Endothelial cell of umbilical vein (primary cell): Measurements from ENCODE around the gene EPC1. TPM values are rescaled to one million over a fixed set of nuclear protein-coding genes. Genes with fewer than 3 reads are reported as not detected.
A peak's percentile ranks its signal among the peaks of the same experiment; 100 is the strongest.

ENCODE experiments used
- BruUV-seq: library from RNA; stranded (reverse); fragments of 400-500 nt; replicated peaks from 2 replicates; lab custom pipeline; 2021; lab: Mats Ljungman, UMichigan
- CTCF ChIA-PET: fragments of 300-600, 350-600 bp; sonication (Branson Sonifier 250); formaldehyde crosslinking; loops from one replicate; lab custom pipeline; 2021; ENCODE audit warnings: antibody characterized with exemption, inconsistent platforms; lab: Charles Lee
- POLR2A ChIA-PET: fragments of 300-600, 350-600 bp; sonication (Branson Sonifier 250); formaldehyde crosslinking; loops from one replicate; lab custom pipeline; 2021; ENCODE audit warnings: antibody characterized with exemption, inconsistent platforms; lab: Charles Lee
- DNase-seq: peaks from one replicate; pipeline ENCODE4 v3.0.0-alpha.2; 2011; ENCODE audit warnings: low read depth, low spot score
- FAIRE-seq: peaks from 2 replicates; lab custom pipeline; 2011; peaks lifted over from hg19 to GRCh38; lab: Jason Lieb, UNC
- H2AFZ ChIP-seq: 2 replicates; pipeline ENCODE4 v1.6.0; 2012; ENCODE audit warnings: low read depth, low read length, control low read depth, inconsistent platforms
- H3K27ac ChIP-seq: 2 replicates; pipeline ENCODE4 v1.5.1; 2011; ENCODE audit warnings: low read depth, mild to moderate bottlenecking, control low read depth, low read length, moderate library complexity; ENCODE audit not compliant: insufficient read depth
- H3K27me3 ChIP-seq, 2 experiments: 2 replicates each; pipeline versions ENCODE4 v1.6.0 to v1.6.1; 2011; ENCODE audit warnings: low read length in 2 of 2, mixed read lengths in 1 of 2; ENCODE audit not compliant: control insufficient read depth in 2 of 2, insufficient read depth in 2 of 2
- H3K36me3 ChIP-seq, 2 experiments: 2 replicates in 1 of 2; 3 replicates in 1 of 2; pipeline ENCODE4 v1.5.1; 2011; ENCODE audit warnings: low read length in 2 of 2, mild to moderate bottlenecking in 1 of 2, moderate library complexity in 1 of 2; ENCODE audit not compliant: control insufficient read depth in 2 of 2, insufficient read depth in 2 of 2; ENCODE audit errors: extremely low read depth in 1 of 2
- H3K4me1 ChIP-seq: 3 replicates; pipeline ENCODE4 v1.5.1; 2011; ENCODE audit warnings: mild to moderate bottlenecking, low read length; ENCODE audit not compliant: control insufficient read depth, insufficient read depth; ENCODE audit errors: extremely low read depth
- H3K4me2 ChIP-seq: 2 replicates; pipeline ENCODE4 v1.6.1; 2011; ENCODE audit warnings: low read length, control low read depth, mixed read lengths; ENCODE audit not compliant: insufficient read depth
- H3K4me3 ChIP-seq, 3 experiments: fragments of 200-600 bp in 1 of 3; sonication (generic), shearing (Covaris generic) in 1 of 3; replicated peaks in 1 of 3; 2 replicates each; pipeline ENCODE4 v1.5.1; 2011 to 2016; ENCODE audit warnings: control low read depth in 3 of 3, low read length in 3 of 3, mild to moderate bottlenecking in 2 of 3, inconsistent platforms in 1 of 3, low read depth in 1 of 3, moderate library complexity in 1 of 3; ENCODE audit not compliant: insufficient read depth in 1 of 3
- H3K79me2 ChIP-seq: 2 replicates; pipeline ENCODE4 v1.6.0; 2012; ENCODE audit warnings: low read length, inconsistent platforms; ENCODE audit not compliant: control insufficient read depth, insufficient read depth
- H3K9ac ChIP-seq: replicated peaks from 2 replicates; pipeline ENCODE3; 2011; ENCODE audit warnings: low read length, control low read depth; ENCODE audit not compliant: insufficient read depth; ENCODE audit errors: extremely low read depth
- H3K9me1 ChIP-seq: replicated peaks from 3 replicates; pipeline ENCODE4 v1.6.0; 2011; ENCODE audit warnings: mild to moderate bottlenecking, low read length; ENCODE audit not compliant: control insufficient read depth, insufficient read depth; ENCODE audit errors: extremely low read depth
- H3K9me3 ChIP-seq: replicated peaks from 2 replicates; pipeline ENCODE4 v1.5.1; 2012; ENCODE audit warnings: low read length, inconsistent platforms; ENCODE audit not compliant: control insufficient read depth, insufficient read depth
- H4K20me1 ChIP-seq: replicated peaks from 2 replicates; pipeline ENCODE3; 2011; ENCODE audit warnings: mild to moderate bottlenecking, low read length; ENCODE audit not compliant: control insufficient read depth, insufficient read depth; ENCODE audit errors: extremely low read depth
- EZH2 ChIP-seq: IDR thresholded peaks from 2 replicates; pipeline ENCODE4 v1.6.1; 2012; ENCODE audit warnings: borderline replicate concordance, low read depth, mild to moderate bottlenecking, moderate library complexity, low read length, inconsistent platforms; ENCODE audit not compliant: severe bottlenecking
- FOS ChIP-seq: IDR thresholded peaks from 2 replicates; pipeline ENCODE4 v1.6.1; 2011; ENCODE audit warnings: mild to moderate bottlenecking, low read length, moderate library complexity, borderline replicate concordance; ENCODE audit not compliant: insufficient read depth
- MAX ChIP-seq: IDR thresholded peaks from 2 replicates; pipeline ENCODE4 v1.6.1; 2011; ENCODE audit not compliant: insufficient read depth, insufficient read length
- MYC ChIP-seq: IDR thresholded peaks from one replicate; pipeline ENCODE4 v1.6.1; 2011; ENCODE audit warnings: mild to moderate bottlenecking, low read depth, low read length
- POLR2A ChIP-seq: IDR thresholded peaks from 2 replicates; pipeline ENCODE4 v1.6.1; 2012; ENCODE audit warnings: low read depth, mild to moderate bottlenecking, control low read depth, low read length
- dilution Hi-C: fragments of 300-500 bp; cut with MboI; formaldehyde crosslinking; loops from one replicate; pipeline ENCODE4 v1.15.0; 2019; ENCODE audit warnings: low sequenced_read_pairs; ENCODE audit not compliant: extremely low pct_ligation_motif_present
- intact Hi-C: fragments of 100-400 bp; cut with micrococcal nuclease; formaldehyde crosslinking; loops from one replicate; pipeline ENCODE4 v1.10.0; 2022
- polyA plus RNA-seq, 4 experiments: library from polyadenylated mRNA; depleted of rRNA in 3 of 4; stranded (reverse) in 3 of 4; unstranded in 1 of 4; fragments of >200 nt; gene quantifications; 2 replicates each; pipeline versions ENCODE4 v1.2.1 to v1.2.3, GENCODE V29; 2011 to 2012; ENCODE audit warnings: missing spikeins in 1 of 4
- total RNA-seq: library from RNA; stranded (reverse); gene quantifications from 2 replicates; pipeline ENCODE4 v1.2.3, GENCODE V29; 2021

EPC1 gene
- total and polyA plus RNA-seq, 2 donors (not counting 3 experiments of a cell fraction or from before 2014, with no cell fraction given): 27.9 to 39.0 TPM

DNA sequence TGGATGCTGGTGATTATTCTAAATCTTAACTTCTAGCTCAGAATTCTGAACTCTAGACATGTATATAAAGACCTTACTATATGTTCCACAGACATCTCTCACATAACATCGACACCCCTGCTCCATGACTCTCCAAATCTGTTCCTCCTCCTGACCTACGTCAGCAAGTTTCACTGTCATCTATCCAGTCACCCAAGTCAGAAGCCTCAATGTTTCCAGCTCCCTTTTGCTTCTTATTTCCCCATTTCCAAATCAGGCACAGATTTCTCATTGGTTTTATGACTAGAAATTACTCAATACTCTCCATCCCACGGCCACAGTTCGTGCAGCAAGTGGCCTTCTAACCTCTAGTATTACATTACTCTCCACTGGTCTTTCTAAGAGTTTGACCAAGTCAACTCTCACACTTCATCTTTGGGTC is 28.5 kb downstream of the EPC1 start:
- intact Hi-C loops: no loop called here

GRCh38 chr10:32317795-32318357 is 29.1 kb downstream of the EPC1 start:
- no peak overlapping the region for H3K27ac ChIP-seq

More for the DNA sequence above, 28.5 kb downstream of the EPC1 start:
- dilution Hi-C loops: no loop called here
- H3K79me2 ChIP-seq: peaks cover 98% of the 10 kb centered on the region
- ChIA-PET CTCF (no interaction called here), POLR2A (no interaction called here)
- no peak overlapping the region for H3K27ac ChIP-seq
- H3K4me2 ChIP-seq: no peak overlapping the region
- peaks cover under 1% of the 10 kb centered on the region for H3K4me1 ChIP-seq
- H3K9ac ChIP-seq: no peak overlapping the region
- no peak overlapping the region for H2AFZ ChIP-seq
- H3K36me3 ChIP-seq: no peaks in the 10 kb centered on the region
- H3K9me3 ChIP-seq: no peaks in the 10 kb centered on the region
- H3K9me1 ChIP-seq: no peaks in the 10 kb centered on the region
- FAIRE-seq: no peak
- H4K20me1 ChIP-seq: peaks cover 19% of the 10 kb centered on the region
- BruUV-seq: no TSS peak
- no peak overlapping the region for H3K4me3 ChIP-seq
- DNase-seq: no peak
- no peaks in the 10 kb centered on the region for H3K27me3 ChIP-seq
- TF ChIP-seq POLR2A: no peak
- no peak for TF ChIP-seq FOS
- TF ChIP-seq MAX: no peak
- no peak for TF ChIP-seq EZH2

More at GRCh38 chr10:32317795-32318357, 29.1 kb downstream of the EPC1 start:
- H3K79me2 ChIP-seq: peaks cover 98% of the 10 kb centered on the region
- no peak overlapping the region for H3K9ac ChIP-seq
- BruUV-seq: no TSS peak
- H3K27me3 ChIP-seq: no peaks in the 10 kb centered on the region
- intact Hi-C loops: no loop called here
- H2AFZ ChIP-seq: no peak overlapping the region
- dilution Hi-C loops: no loop called here
- H3K36me3 ChIP-seq: no peaks in the 10 kb centered on the region
- DNase-seq (peak; percentile 45), FAIRE-seq (no peak)
- peaks cover 22% of the 10 kb centered on the region for H4K20me1 ChIP-seq
- no peak overlapping the region for H3K4me2 ChIP-seq
- ChIA-PET CTCF (no interaction called here), POLR2A (no interaction called here)
- no peaks in the 10 kb centered on the region for H3K9me1 ChIP-seq
- no peak overlapping the region for H3K4me3 ChIP-seq
- TF ChIP-seq MYC (no peak), FOS (no peak)
- no peaks in the 10 kb centered on the region for H3K9me3 ChIP-seq
- H3K4me1 ChIP-seq: peaks cover 6% of the 10 kb centered on the region
